K562 (cell line): ENCODE data around the gene COX6B1. TPM values are rescaled to one million over a fixed set of nuclear protein-coding genes. Genes with fewer than 3 reads are reported as not detected.

Source experiments
- DMBX1 ChIP-seq: fragments of 250-450 bp; sonication (Bioruptor Pico); IDR thresholded peaks from 2 replicates; pipeline ENCODE4 v1.8.0; 2022; ENCODE audit warnings: inconsistent platforms, mild to moderate bottlenecking, moderate library complexity, borderline replicate concordance
- FIP1L1 ChIP-seq: fragments of 200-400 bp; formaldehyde crosslinking; IDR thresholded peaks from 2 replicates; pipeline ENCODE4 v1.6.1; 2018; ENCODE audit warnings: mild to moderate bottlenecking, low read depth, low read length; ENCODE audit not compliant: poor library complexity, severe bottlenecking
- GATA2 ChIP-seq: sonication (generic); formaldehyde crosslinking; IDR thresholded peaks from 2 replicates; pipeline ENCODE4 v1.4.0; 2020; ENCODE audit warnings: mild to moderate bottlenecking, missing genetic modification reagents
- KDM4B ChIP-seq, 2 experiments: fragments of 450-650 bp in 1 of 2; sonication (generic) in 1 of 2; IDR thresholded peaks; 2 replicates each; pipeline ENCODE4 v1.6.1; 2016 to 2017; ENCODE audit warnings: borderline replicate concordance in 2 of 2, antibody characterized with exemption in 1 of 2, low read depth in 1 of 2, mild to moderate bottlenecking in 1 of 2
- MAFF ChIP-seq: IDR thresholded peaks from 2 replicates; pipeline ENCODE4 v1.6.1; 2012; ENCODE audit warnings: low read length, improper control_type of control experiment
- MTA2 ChIP-seq: fragments of 450-650 bp; IDR thresholded peaks from 2 replicates; pipeline ENCODE4 v1.6.1; 2016; ENCODE audit warnings: low read depth
- NCOR1 ChIP-seq: fragments of 450-650 bp; IDR thresholded peaks from 2 replicates; pipeline ENCODE4 v1.6.1; 2016; ENCODE audit warnings: mild to moderate bottlenecking, moderate library complexity
- PHF20 ChIP-seq: fragments of 450-650 bp; IDR thresholded peaks from 2 replicates; pipeline ENCODE4 v1.6.1; 2018; ENCODE audit not compliant: partially characterized antibody
- RBM34 ChIP-seq: fragments of 200-400 bp; formaldehyde crosslinking; IDR thresholded peaks from 2 replicates; pipeline ENCODE4 v1.6.1; 2018; ENCODE audit warnings: low read length, borderline replicate concordance; ENCODE audit not compliant: insufficient read depth
- ZNF23 ChIP-seq: fragments of 250-450 bp; sonication (Bioruptor Pico); IDR thresholded peaks from 2 replicates; pipeline ENCODE4 v1.4.0; 2020; ENCODE audit warnings: mild to moderate bottlenecking
- ZNF57 ChIP-seq: fragments of 450-650 bp; formaldehyde crosslinking; IDR thresholded peaks from 2 replicates; pipeline ENCODE4 v1.4.0; 2020; ENCODE audit warnings: mild to moderate bottlenecking, moderate library complexity
- ZZZ3 ChIP-seq: fragments of 450-650 bp; IDR thresholded peaks from 2 replicates; pipeline ENCODE4 v1.6.1; 2016; ENCODE audit warnings: antibody characterized with exemption, mild to moderate bottlenecking, moderate library complexity
- polyA plus RNA-seq, 8 experiments: library from polyadenylated mRNA; depleted of rRNA in 4 of 8; stranded (reverse) in 5 of 8; unstranded in 3 of 8; fragments of >200 nt; fragmentation: Nextera tagmentation in 2 of 8; fragmentation: Illumina TruSeq in 1 of 8; extraction: Ambion mirVana in 2 of 8; extraction: Trizol in 1 of 8; gene quantifications; 2 replicates each; pipeline versions ENCODE4 v1.2.1 to v1.2.3, GENCODE V29; 2011 to 2014; ENCODE audit warnings: inconsistent platforms in 1 of 8, missing spikeins in 1 of 8
- total RNA-seq, 7 experiments: library from RNA; depleted of rRNA in 6 of 7; stranded (reverse); fragments of >200 nt in 6 of 7; fragmentation: Illumina TruSeq in 2 of 7; extraction: Trizol in 2 of 7; gene quantifications; 2 replicates each; pipeline versions ENCODE4 v1.2.1 to v1.2.3, GENCODE V29; 2011 to 2021; ENCODE audit warnings: low replicate concordance in 1 of 7
- TF ChIP-seq, protein P1 (sequence below): sonication (generic); formaldehyde crosslinking; IDR thresholded peaks from 2 replicates; pipeline ENCODE4 v1.5.0; 2020; ENCODE audit warnings: missing genetic modification reagents
- TF ChIP-seq, protein P2 (sequence below): fragments of 450-650 bp; IDR thresholded peaks from 2 replicates; pipeline ENCODE4 v1.7.1; 2018; ENCODE audit warnings: mild to moderate bottlenecking, low read depth; ENCODE audit not compliant: partially characterized antibody
- TF ChIP-seq, protein P3 (sequence below), 2 experiments: fragments of 200-800 bp in 1 of 2; sonication (Bioruptor generic) in 1 of 2; sonication (generic) in 1 of 2; formaldehyde crosslinking in 1 of 2; IDR thresholded peaks in 1 of 2; conservative IDR thresholded peaks in 1 of 2; 2 replicates each; pipeline versions ENCODE4 v1.5.0 to v1.6.1; 2016 to 2020; ENCODE audit warnings: missing compliant biosample characterization in 1 of 2, missing genetic modification characterization in 1 of 2, missing genetic modification reagents in 1 of 2
- TF ChIP-seq, protein P4 (sequence below): IDR thresholded peaks from 2 replicates; pipeline ENCODE4 v1.6.1; 2011; ENCODE audit not compliant: insufficient read length; ENCODE audit errors: extremely low read depth
- TF ChIP-seq, protein P5 (sequence below): fragments of 450-650 bp; IDR thresholded peaks from 2 replicates; pipeline ENCODE4 v1.6.1; 2017; ENCODE audit warnings: antibody characterized with exemption
- TF ChIP-seq, protein P6 (sequence below): fragments of 250-450 bp; sonication (Bioruptor Pico); IDR thresholded peaks from 2 replicates; pipeline ENCODE4 v1.9.0; 2021; ENCODE audit warnings: mild to moderate bottlenecking

COX6B1 gene
- total and polyA plus RNA-seq, 9 of the 15 experiments (the other 6 are each of a cell fraction or from before 2014, with no cell fraction given): 777 to 2,393 (median 1,219) TPM

DNA sequence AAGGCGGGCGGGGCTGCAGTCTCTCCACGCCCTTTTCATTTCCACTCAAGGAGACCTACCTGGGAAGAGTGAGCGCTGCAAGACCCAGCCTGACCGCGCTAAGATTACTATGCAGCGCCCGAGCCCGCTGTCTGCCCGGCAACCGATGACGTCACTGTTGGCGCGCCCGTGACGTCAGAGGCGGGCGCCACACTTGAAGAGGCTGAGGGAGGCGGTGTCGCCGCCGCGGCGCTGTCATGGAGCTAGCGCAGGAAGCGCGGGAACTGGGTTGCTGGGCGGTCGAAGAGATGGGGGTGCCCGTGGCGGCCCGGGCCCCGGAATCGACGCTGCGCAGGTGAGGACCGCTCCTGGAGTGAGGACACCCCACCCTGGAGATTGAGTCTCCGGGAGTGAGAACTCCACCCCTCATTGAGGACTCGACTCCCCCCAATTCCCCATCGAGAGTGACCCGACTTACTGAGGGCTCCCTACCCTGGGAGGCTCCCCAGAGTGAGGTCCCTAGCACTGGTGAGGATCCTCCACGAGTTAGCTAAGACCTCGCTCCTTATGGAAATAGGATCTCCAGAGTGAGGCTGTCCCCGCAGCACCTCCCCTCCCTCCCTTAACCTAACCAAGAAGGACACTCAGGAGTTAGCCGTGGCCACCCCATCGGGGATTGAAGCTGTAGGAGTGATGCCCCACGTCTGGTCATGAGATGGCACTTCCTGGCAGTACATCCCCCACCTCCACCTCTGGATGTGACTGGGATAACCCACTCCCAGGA lies 35.4 kb upstream of the COX6B1 start, which contains the start of gene HAUS5 (continued):
- 0 out of 4 replicates have a peak, but pooled peaks of 1 of the 2 experiments have one; percentile 68 for TF ChIP-seq KDM4B (IDR thresholded peaks at IDR 0.05; ENCODE audit: borderline replicate concordance in 2 of 2, low read depth in 1 of 2)
- TF ChIP-seq, protein P1, sequence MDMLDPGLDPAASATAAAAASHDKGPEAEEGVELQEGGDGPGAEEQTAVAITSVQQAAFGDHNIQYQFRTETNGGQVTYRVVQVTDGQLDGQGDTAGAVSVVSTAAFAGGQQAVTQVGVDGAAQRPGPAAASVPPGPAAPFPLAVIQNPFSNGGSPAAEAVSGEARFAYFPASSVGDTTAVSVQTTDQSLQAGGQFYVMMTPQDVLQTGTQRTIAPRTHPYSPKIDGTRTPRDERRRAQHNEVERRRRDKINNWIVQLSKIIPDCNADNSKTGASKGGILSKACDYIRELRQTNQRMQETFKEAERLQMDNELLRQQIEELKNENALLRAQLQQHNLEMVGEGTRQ: no peak
- TF ChIP-seq MTA2: no peak
- TF ChIP-seq DMBX1 (CRISPR knock-in tag): peak; percentile 41; the same call in 1 of the 2 replicates
- TF ChIP-seq ZZZ3: no peak
- TF ChIP-seq, protein P2, sequence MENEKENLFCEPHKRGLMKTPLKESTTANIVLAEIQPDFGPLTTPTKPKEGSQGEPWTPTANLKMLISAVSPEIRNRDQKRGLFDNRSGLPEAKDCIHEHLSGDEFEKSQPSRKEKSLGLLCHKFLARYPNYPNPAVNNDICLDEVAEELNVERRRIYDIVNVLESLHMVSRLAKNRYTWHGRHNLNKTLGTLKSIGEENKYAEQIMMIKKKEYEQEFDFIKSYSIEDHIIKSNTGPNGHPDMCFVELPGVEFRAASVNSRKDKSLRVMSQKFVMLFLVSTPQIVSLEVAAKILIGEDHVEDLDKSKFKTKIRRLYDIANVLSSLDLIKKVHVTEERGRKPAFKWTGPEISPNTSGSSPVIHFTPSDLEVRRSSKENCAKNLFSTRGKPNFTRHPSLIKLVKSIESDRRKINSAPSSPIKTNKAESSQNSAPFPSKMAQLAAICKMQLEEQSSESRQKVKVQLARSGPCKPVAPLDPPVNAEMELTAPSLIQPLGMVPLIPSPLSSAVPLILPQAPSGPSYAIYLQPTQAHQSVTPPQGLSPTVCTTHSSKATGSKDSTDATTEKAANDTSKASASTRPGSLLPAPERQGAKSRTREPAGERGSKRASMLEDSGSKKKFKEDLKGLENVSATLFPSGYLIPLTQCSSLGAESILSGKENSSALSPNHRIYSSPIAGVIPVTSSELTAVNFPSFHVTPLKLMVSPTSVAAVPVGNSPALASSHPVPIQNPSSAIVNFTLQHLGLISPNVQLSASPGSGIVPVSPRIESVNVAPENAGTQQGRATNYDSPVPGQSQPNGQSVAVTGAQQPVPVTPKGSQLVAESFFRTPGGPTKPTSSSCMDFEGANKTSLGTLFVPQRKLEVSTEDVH: peak; percentile 98
- peak; percentile 95 for TF ChIP-seq PHF20
- TF ChIP-seq NCOR1: no peak
- no peak for TF ChIP-seq RBM34
- TF ChIP-seq FIP1L1: peak; percentile 66
- TF ChIP-seq MAFF: no peak
- TF ChIP-seq GATA2 (CRISPR knock-in tag): no peak
- TF ChIP-seq, protein P3, sequence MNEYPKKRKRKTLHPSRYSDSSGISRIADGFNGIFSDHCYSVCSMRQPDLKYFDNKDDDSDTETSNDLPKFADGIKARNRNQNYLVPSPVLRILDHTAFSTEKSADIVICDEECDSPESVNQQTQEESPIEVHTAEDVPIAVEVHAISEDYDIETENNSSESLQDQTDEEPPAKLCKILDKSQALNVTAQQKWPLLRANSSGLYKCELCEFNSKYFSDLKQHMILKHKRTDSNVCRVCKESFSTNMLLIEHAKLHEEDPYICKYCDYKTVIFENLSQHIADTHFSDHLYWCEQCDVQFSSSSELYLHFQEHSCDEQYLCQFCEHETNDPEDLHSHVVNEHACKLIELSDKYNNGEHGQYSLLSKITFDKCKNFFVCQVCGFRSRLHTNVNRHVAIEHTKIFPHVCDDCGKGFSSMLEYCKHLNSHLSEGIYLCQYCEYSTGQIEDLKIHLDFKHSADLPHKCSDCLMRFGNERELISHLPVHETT (CRISPR knock-in tag; conservative IDR thresholded peaks at IDR 0.05 in 1 of 2, IDR thresholded peaks at IDR 0.05 in 1 of 2): 0 out of 4 replicates have a peak, but pooled peaks of 1 of the 2 experiments have one; percentile 45
- TF ChIP-seq, protein P4, sequence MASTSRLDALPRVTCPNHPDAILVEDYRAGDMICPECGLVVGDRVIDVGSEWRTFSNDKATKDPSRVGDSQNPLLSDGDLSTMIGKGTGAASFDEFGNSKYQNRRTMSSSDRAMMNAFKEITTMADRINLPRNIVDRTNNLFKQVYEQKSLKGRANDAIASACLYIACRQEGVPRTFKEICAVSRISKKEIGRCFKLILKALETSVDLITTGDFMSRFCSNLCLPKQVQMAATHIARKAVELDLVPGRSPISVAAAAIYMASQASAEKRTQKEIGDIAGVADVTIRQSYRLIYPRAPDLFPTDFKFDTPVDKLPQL: no peak
- TF ChIP-seq, protein P5, sequence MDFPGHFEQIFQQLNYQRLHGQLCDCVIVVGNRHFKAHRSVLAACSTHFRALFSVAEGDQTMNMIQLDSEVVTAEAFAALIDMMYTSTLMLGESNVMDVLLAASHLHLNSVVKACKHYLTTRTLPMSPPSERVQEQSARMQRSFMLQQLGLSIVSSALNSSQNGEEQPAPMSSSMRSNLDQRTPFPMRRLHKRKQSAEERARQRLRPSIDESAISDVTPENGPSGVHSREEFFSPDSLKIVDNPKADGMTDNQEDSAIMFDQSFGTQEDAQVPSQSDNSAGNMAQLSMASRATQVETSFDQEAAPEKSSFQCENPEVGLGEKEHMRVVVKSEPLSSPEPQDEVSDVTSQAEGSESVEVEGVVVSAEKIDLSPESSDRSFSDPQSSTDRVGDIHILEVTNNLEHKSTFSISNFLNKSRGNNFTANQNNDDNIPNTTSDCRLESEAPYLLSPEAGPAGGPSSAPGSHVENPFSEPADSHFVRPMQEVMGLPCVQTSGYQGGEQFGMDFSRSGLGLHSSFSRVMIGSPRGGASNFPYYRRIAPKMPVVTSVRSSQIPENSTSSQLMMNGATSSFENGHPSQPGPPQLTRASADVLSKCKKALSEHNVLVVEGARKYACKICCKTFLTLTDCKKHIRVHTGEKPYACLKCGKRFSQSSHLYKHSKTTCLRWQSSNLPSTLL: no peak
- TF ChIP-seq, protein P6, sequence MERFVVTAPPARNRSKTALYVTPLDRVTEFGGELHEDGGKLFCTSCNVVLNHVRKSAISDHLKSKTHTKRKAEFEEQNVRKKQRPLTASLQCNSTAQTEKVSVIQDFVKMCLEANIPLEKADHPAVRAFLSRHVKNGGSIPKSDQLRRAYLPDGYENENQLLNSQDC (CRISPR knock-in tag): no peak
- no peak for TF ChIP-seq ZNF23 (CRISPR knock-in tag)
- no peak for TF ChIP-seq ZNF57
